Mucosa of rectum (tissue), 2 donors: ENCODE measurements around the gene SIMC1.
"Not testable (repeated sequence)": the region's sequence is repeated elsewhere in the genome, so short reads cannot be mapped to it uniquely, and the experiment has no call there.

Experiments
- H3K27ac ChIP-seq, 2 donors: one replicate each; pipeline ENCODE4 v1.7.0; 2013; ENCODE audit warnings: inconsistent platforms in 2 of 2, low read depth in 2 of 2, low read length in 2 of 2
- H3K27me3 ChIP-seq, 2 donors: one replicate each; pipeline ENCODE4 v1.7.0; 2013; ENCODE audit warnings: low read length in 2 of 2; ENCODE audit not compliant: control insufficient read depth in 2 of 2, insufficient read depth in 2 of 2
- H3K36me3 ChIP-seq, 2 donors: one replicate each; pipeline ENCODE4 v1.7.0; 2013; ENCODE audit warnings: low read length in 2 of 2; ENCODE audit not compliant: control insufficient read depth in 2 of 2, insufficient read depth in 2 of 2
- H3K4me1 ChIP-seq, 2 donors: one replicate each; pipeline ENCODE4 v1.7.0; 2013; ENCODE audit warnings: low read length in 2 of 2, mild to moderate bottlenecking in 1 of 2; ENCODE audit not compliant: control insufficient read depth in 2 of 2, insufficient read depth in 2 of 2
- H3K4me3 ChIP-seq, 2 donors: one replicate each; pipeline ENCODE4 v1.7.0; 2013; ENCODE audit warnings: low read length in 2 of 2
- H3K9ac ChIP-seq, 2 donors: one replicate each; pipeline ENCODE4 v1.7.0; 2013; ENCODE audit warnings: low read length in 2 of 2, low read depth in 1 of 2, mild to moderate bottlenecking in 1 of 2
- H3K9me3 ChIP-seq, 2 donors: one replicate each; pipeline ENCODE4 v1.7.0; 2013; ENCODE audit warnings: low read length in 2 of 2; ENCODE audit not compliant: control insufficient read depth in 2 of 2
- donor health status: healthy.
- donor health status: Normal muscosa, but diverticular disease.

Gene SIMC1

GRCh38 chr5:176237971-176238644 is at the start of gene SIMC1:
TSS of gene SIMC1 (plus strand) at chr5:176238424. CDS start at chr5:176238509, 85 bp downstream.
- not testable (repeated sequence) for H3K9me3 ChIP-seq, H3K4me1 ChIP-seq, H3K36me3 ChIP-seq, H3K27me3 ChIP-seq, H3K27ac ChIP-seq, H3K9ac ChIP-seq
- H3K4me3 ChIP-seq: peak within 1 kb of the TSS; percentile 20 to 35

GRCh38 chr5:176188506-176189193 is 49.6 kb upstream of the SIMC1 start:
- Histone ChIP-seq H3K4me3 (no peak overlapping the region), H3K9me3 (no peaks in the 10 kb centered on the region), H3K36me3 (no peaks in the 10 kb centered on the region), H3K4me1 (no peaks in the 10 kb centered on the region), H3K27me3 (no peaks in the 10 kb centered on the region), H3K9ac (no peak overlapping the region), H3K27ac (no peak overlapping the region)

- Histone ChIP-seq H3K4me3 (no peak overlapping the region), H3K27me3 (no peaks in the 10 kb centered on the region), H3K27ac (no peak overlapping the region), H3K4me1 (no peaks in the 10 kb centered on the region), H3K36me3 (no peaks in the 10 kb centered on the region), H3K9ac (no peak overlapping the region), H3K9me3 (no peaks in the 10 kb centered on the region)
These were observed 48.4 kb upstream of the SIMC1 start for GRCh38 chr5:176189857-176190256.

GRCh38 chr5:176190886-176191755 is 47.1 kb upstream of the SIMC1 start:
- H3K27ac ChIP-seq: no peak overlapping the region
- no peak overlapping the region for H3K9ac ChIP-seq
- no peak overlapping the region for H3K4me3 ChIP-seq
- H3K9me3 ChIP-seq: no peaks in the 10 kb centered on the region
- no peaks in the 10 kb centered on the region for H3K36me3 ChIP-seq
- H3K27me3 ChIP-seq: no peaks in the 10 kb centered on the region
- H3K4me1 ChIP-seq: no peaks in the 10 kb centered on the region

GRCh38 chr5:176192094-176192721 is 46.0 kb upstream of the SIMC1 start:
- Histone ChIP-seq H3K27ac (no peak overlapping the region), H3K9me3 (no peaks in the 10 kb centered on the region), H3K36me3 (no peaks in the 10 kb centered on the region), H3K27me3 (no peaks in the 10 kb centered on the region), H3K4me3 (no peak overlapping the region), H3K9ac (no peak overlapping the region), H3K4me1 (no peaks in the 10 kb centered on the region)

- H3K9ac ChIP-seq, H3K9me3 ChIP-seq, H3K4me3 ChIP-seq, H3K27ac ChIP-seq, H3K36me3 ChIP-seq, H3K4me1 ChIP-seq, H3K27me3 ChIP-seq: not testable (repeated sequence)
These were observed 45.5 kb upstream of the SIMC1 start for GRCh38 chr5:176192722-176193117.

- H3K27ac ChIP-seq, H3K9me3 ChIP-seq, H3K4me3 ChIP-seq, H3K27me3 ChIP-seq, H3K4me1 ChIP-seq, H3K9ac ChIP-seq, H3K36me3 ChIP-seq: not testable (repeated sequence)
These were observed 44.6 kb upstream of the SIMC1 start for GRCh38 chr5:176193636-176194035.

GRCh38 chr5:176194238-176195083 is 43.8 kb upstream of the SIMC1 start:
- H3K4me1 ChIP-seq: not testable (repeated sequence)

GRCh38 chr5:176195084-176195413 is 43.2 kb upstream of the SIMC1 start:
- H3K36me3 ChIP-seq, H3K4me1 ChIP-seq, H3K9me3 ChIP-seq, H3K4me3 ChIP-seq, H3K9ac ChIP-seq, H3K27me3 ChIP-seq, H3K27ac ChIP-seq: not testable (repeated sequence)

More at GRCh38 chr5:176194238-176195083, 43.8 kb upstream of the SIMC1 start:
- H3K36me3 ChIP-seq, H3K9me3 ChIP-seq, H3K27ac ChIP-seq, H3K27me3 ChIP-seq, H3K4me3 ChIP-seq, H3K9ac ChIP-seq: not testable (repeated sequence)
